ENCODE data around the gene NDUFAF8.

DNA sequence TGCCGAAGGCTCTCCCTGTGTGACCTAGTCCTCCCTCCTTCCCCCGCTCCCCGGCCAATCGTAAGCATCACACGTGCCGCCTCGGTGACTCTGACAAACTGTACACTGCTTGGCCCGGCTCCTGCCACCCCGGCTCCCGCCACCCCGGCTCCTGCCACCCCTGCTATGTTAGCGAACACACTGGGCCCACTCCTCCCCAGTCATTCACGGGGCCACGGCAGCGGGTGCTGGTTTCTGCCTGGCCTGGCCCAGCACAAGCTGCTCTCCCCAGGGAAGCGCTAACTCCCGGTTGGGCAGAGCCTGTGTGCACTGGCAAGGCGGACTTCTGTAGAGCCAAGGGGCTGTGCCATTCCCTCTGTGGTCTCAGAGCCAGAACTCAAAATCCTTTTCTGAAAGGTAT lies 22.0 kb downstream of the NDUFAF8 start:
- TF ChIP-seq GATA2 (IDR thresholded peaks at IDR 0.05; ENCODE audit: low read depth, low read length) = no peak
- no peak for TF ChIP-seq GATA3 (IDR thresholded peaks at IDR 0.05; ENCODE audit: low read depth, low read length)

Measured in SH-SY5Y (cell line).